Stimulated activated CD4-positive, alpha-beta T cell treated with anti-CD3 and anti-CD28 coated beads, Interleukin-2, amount 100 ng/mL, for 48 hours (primary cell): ENCODE data around the gene ADAMTSL5.
"Not testable (repeated sequence)": the region's sequence is repeated elsewhere in the genome, so short reads cannot be mapped to it uniquely, and the experiment has no call there.

Source experiments
- DNase-seq, 2 donors: peaks; one replicate each; pipeline ENCODE4 v3.0.0-alpha.2; 2020

Gene ADAMTSL5, protein sequence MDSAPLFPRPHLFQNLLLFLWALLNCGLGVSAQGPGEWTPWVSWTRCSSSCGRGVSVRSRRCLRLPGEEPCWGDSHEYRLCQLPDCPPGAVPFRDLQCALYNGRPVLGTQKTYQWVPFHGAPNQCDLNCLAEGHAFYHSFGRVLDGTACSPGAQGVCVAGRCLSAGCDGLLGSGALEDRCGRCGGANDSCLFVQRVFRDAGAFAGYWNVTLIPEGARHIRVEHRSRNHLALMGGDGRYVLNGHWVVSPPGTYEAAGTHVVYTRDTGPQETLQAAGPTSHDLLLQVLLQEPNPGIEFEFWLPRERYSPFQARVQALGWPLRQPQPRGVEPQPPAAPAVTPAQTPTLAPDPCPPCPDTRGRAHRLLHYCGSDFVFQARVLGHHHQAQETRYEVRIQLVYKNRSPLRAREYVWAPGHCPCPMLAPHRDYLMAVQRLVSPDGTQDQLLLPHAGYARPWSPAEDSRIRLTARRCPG

DNA sequence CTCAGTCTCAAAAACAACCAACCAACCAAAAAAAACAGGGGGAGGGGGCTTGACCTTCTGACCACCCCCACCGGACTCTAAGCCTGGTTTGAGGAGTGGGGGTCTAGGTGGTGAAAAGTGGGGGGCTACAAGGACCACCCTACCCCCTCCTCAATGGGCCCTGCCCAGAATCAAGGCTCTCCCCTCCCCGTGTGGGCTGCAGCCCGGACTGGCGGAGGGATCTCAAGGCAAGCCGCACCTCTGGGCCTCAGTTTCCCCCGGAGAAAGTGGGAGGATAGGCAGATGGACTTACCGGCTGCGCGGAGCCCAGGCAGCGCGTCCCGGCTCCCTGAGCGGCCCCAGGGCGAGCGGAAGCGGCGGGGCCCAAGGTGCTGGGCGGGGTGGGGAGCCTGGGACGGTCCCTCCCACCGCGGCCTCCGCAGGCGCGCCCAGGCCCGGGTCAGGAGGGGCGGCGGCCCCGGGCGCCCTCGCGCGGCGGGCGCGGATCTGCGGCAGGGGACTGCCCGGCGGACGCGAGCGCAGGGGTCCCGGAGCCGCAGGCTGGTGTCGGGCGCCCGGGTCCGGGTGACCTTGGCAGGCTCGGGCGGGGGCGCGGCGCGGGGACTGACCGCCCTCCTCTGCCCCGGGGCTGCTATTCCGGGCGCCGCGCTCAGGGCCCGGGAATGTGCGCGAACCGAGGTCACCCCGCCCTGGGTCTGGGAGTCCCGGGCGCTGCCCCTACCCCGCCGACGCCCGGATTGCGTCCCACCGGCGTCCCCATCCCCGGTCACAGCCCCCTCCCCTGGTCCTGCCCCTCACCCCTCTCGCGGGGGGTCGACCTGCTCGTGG, at the start of gene ADAMTSL5:
ADAMTSL5 (minus strand) TSS at position 349 of the 828 bp plus-strand sequence. CDS start 2,076 bp downstream, outside the sequence.
- DNase-seq: peak; percentile 68 to 73

DNA sequence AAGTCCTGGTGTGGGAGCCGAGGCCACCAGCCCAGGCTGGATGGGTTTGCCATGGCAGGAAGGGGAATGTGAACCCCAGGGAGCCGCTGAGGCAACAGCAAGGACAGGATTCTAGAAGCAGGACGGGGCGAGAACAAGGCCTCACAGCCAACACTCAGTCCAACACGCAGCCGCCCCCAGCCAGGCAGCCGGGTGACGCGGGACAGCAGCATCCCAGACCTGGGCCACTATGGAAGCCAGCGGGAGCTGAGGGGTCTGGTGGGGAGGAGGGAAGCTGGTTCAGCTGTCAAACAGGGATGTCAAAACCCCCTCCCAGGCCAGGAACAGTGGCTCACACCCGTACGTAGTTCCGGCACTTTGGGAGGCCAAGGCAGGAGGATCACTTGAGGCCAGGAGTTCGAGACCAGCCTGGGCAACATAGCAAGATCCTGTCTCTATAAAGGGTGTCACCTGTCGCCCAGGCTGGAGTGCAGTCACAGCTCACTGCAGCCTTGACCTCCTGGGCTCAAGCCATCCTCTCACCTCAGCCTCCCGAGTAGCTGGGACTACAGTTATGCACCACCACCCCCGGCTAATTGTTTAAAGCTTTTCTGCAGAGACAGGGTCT, 48.5 kb upstream of the ADAMTSL5 start:
- no peak for DNase-seq

DNA sequence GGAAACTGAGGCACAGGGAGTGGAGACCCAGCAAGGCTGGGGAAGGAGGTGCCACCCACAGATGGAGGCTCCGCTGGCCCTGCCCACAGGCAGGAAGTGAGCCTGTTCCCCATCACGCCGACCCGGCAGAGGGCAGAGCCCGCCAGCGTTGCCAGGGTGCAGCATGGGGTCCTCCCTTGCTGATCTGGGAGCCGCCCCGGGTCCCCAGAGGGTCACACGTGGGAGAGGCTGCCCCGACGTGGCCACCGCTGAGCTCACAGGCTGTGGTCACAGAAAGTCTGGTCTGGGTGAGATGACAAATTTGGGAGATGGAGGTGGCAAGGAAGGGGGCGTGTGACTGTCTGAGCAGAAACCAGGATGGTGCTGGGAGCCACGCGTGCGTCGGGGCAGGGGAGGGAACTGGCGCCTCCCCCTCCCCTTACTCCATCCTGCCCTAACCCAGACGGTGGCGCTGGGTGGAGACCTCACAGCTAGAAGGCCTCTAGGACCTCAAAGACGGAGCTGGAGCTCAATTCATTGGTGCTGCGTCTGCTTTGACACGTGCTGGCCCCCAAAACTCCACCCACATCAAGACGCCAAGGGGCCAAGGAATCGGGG, 47.6 kb upstream of the ADAMTSL5 start:
- DNase-seq: no peak

DNA sequence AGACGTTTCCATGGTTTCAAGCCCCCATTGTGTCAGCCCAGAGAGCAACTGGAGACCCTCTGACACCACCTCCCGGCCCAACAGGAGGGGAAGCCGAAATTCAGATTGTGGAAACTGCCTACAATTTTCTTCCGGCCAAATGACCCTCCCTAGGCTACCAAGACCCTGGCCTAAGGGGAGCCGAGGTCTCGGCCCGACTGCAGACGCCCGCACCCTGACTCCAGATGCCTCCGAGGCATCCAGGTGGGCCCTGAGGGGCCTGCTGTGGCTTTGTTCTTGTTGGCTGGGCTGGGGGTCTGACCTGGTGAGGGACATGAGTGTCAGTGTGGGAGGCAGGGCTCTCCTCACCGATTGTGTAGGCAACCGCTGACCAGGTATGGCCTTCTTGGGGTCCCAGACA, 45.7 kb upstream of the ADAMTSL5 start:
- DNase-seq: no peak

DNA sequence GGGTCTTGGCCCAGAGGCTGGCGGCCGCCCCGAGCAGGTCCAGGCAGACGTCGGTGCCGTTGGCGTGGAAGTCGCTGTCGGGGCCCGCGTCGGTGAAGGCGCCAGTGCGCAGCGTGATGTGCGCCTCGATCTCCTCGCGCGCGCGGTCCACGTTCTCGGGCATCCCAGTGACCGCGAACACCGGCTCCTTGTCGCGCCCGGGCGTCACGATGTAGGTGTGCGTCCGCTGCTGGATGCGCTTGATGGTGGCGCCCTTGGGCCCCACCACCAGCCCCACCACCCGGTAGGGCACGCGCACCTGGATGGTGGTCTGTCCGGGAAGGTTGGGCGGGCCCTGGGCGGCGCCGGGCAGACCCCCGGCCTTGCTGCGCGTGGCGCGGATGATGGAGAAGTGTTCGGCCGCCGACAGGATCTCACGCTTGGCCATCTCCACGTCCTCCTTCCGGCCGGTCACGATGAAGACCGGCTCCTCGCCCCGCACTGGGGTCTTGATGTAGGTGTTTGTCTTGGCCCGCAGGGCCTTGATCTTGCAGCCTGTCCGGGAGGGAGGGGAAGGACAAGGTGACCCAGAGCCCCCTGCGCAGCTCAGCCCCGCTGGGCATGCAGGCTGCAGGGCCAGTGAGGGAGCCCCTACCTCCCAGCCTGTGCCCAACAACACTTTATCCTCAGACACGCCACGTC, 43.7 kb upstream of the ADAMTSL5 start:
- no peak for DNase-seq

DNA sequence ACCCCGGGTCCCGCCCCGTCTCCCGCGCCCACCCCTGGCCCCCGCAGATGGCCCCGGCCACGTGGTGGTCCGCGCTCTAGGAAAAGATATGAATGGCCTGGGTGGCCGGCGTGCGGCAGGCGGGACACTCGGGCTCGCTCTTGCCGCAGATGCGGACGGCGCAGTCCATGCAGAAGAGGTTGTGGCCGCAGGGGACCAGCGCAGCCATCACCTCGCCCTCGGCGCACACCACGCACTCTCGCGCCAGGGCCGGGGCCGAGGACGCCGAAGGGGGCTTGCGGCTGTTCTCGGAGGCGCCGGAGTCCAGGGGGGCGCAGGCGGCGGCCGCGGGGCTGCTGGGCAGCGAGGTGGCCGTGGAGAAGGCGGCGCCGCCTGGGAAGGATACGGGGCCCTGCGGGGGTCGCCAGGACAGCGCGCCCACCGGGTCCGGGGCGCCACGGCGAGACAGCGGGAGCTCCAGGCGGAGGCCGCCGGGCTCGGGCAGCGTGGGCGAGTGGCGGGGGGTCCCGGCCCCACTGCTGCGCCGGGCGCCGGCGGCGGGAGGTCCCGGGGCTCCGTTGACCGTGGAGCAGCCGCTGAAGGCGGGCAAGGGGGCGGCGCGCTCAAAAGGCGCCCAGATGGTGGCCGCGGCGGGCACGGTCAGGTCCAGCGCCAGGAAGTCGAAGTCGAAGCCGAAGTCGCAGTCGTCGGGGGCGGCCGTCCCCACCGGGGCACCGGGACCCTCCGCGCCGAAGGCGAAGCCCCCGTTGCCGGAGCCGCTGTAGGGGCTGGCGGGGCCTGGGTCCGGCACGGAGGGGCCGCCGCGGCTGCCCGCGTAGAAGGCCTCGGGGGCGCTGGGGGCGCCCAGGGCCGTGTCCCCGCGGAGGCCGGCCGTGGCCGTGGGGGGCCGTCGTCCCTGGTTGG, 42.9 kb upstream of the ADAMTSL5 start:
- DNase-seq: no peak

DNA sequence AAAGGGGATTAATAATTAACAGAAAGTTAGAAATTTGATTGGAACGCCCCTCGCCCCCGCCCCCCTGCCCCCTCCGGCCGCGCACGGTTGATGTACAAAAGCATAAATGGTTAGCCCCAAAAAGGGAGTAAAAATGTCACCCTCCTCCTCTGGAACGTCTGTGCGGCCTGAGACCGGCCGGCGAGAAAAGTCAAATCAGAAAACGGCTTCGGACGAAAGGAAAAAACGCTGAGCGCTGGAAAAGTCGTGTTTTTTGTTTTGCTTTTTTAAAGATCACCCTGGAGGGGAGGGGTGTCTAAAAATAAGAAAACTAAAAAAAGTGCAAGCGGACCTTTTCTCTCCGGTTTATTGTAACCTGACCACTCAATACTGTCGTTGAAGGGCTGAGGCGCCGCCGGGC, 42.1 kb upstream of the ADAMTSL5 start:
- no peak for DNase-seq

DNA sequence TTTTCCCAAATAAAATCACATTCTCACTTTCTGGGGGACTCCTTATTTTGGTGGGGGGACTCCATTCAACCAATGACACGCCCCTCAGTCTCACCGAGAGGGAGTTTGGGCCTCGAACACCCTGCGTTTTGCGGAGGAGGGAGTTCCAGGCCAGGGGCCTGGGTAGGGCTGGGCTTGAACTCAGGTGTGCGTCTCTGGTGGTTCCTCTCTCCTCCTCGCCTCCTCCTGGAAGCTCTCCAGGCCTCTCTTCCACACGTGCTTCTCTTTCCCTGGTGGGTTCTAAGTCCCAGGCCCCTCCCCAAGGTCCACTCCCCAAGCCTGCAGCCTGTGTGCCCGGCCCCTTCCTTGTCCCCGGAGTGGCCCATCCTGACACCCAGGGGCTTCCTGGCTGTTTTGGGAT, 40.6 kb upstream of the ADAMTSL5 start:
- DNase-seq: no peak

DNA sequence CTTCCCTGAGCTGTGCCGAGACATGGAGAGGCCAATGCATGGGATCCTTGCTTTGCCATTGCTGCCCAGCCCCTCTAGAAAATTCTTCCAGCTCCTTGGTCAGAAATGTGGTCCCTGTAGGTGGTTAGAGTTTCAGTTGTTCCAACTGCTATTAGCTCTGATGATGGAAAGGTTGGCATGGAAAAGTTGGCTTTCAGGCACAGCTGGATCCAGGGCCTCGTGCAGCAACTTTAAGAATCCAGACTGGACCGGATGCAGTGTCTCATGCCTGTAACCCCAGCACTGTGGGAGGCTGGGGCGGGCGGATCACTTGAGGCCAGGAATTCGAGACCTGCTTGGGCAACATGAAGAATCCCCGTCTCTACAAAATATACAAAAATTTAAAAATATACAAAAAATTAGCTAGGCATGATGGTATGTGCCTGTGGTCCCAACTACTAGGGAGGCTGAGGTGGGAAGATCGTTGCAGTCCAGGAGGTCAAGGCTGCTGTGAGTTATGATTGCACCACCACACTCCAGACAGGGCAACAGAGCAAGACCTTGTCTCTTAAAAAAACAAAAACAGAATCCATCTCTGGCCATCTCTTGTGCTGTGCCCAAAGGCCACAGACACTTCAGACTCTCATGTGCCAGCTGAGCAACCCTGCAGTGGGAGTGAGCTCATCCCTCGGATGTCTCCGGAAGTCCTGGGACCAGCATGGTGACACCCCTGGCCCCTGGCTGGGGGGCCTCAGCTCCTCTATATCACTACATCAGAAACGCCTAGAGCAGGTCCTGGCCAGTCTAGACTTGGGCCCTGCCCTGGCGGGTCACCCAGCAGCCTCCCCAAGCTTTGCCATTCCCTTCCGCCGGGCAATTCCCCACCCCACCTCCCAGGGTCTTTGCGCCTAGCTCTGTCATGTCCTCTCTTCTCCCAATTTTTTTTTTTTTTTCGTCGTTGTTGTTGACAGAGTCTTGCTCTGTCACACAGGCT, 38.5 kb upstream of the ADAMTSL5 start:
- DNase-seq: no peak

DNA sequence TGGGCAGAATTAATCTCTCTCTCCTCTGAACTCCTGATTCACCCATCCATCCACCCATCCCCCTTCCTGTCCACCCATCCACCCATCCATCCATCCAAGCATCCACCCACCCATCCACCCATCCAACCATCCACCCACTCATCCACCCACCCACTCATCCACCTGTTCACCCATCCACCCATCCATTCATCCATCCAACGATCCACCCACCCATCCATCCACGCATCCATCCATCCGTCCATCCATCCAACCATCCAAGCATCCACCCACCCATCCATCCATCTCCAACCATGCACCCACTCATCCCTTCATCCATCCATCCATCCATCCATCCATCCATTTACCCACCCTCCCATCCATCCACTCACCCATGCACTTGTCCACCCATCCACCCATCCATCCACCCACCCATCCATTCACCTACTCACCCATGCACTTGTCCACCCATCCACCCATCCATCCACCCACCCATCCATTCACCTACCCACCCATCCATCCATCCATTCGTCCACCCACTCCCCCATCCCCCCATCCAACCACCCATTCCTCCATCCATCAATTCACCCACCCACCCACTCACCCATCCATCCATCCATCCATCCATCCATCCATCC, 36.6 kb upstream of the ADAMTSL5 start:
- DNase-seq: no peak

DNA sequence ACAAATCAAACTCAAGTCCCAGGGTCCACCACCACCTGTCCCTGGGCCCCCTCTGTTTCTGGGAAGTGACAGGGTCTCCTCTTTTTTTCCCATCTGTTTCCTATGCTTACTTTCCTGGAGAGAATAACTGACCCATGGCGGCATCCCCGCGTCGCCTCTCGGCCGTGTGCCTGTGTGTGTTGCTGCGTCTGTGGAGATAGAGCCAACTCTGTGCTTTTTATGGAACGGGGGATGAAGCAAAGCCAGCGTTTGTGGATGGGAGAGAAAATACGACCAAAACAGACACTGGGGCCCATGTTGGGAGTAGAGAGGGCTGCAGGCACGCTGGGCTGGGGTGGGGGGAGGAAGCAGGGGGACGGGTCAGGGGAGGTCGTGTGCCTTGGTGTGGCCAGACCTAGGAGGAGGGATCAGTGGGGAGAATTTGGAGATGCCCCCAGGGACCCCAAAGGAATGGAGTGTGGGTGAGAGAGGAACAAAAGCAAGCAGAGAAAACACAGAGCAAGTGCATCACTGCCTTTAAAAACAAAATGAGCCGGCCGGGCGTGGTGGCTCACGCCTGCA, 27.6 kb upstream of the ADAMTSL5 start:
- DNase-seq: no peak

DNA sequence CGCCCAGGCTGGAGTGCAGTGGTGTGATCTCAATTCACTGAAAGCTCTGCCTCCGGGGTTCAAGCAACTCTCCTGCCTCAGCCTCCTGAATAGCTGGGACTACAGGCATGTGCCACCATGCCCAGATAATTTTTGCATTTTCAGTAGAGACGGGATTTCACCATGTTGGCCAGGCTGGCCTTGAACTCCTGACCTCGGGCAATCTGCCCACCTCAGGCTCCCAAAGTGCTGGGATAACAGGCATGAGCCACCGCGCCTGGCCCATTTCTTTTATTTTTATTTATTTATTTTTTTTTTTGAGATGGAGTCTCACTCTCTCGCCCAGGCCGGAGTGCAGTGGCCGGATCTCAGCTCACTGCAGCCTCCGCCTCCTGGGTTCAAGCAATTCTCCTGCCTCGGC, 26.9 kb upstream of the ADAMTSL5 start:
- DNase-seq: not testable (repeated sequence)

DNA sequence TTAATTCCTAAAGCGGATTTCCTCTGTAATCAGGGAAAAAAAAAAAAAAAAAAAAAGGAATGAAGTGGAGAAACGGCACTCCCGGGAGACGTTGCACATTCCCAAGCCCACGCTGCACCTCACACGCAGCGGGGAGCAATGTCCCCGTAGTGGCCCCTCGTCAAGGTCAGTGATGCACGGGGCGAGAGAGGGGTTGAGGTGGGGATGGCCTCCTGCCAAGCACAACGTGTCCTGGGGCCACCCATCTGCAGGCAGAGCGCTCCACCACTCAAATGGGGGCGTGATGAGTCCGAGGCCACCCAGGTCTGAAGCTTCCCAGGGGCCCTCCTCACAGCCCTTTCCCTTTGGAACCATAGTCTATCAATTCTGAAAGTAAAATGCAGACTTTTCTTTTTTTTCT, 26.2 kb upstream of the ADAMTSL5 start:
- no peak for DNase-seq

DNA sequence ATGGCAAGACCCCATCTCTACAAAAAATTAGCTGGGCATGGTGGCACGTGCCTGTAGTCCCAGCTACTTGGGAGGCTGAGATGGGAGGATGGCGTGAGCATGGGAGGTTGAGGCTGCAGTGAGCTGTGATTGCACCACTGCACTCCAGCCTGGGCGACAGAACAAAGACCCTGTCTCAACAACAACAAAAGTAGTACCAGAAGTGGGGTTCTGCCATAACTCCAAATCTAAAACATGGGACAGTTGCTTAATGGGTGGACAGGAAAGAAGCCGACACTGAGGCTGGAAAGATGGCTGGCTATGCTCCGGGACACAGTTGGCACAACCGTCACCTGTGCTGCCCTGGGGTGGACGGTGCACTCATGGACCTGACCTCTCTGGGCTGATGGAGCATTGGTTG, 22.9 kb upstream of the ADAMTSL5 start:
- DNase-seq: not testable (repeated sequence)

DNA sequence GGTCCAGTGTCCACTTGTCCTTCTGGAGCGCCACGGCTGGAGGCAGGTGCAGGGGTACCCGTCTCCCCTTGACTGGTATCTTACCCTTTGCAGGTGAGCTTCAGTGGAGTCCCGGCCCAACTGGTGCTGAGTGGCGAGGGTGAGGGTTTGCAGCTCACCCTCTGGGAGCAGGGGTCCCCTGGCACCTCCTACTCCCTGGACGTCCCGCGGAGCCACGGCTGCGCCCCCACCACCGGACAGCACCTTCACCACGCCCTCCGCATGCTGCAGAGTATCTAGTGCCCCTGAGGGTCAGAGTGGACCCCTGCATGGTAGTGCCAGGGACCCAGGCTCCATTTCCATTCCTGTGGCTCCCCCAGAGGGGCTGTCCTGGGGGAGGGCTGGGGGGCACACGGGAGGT, 22.2 kb upstream of the ADAMTSL5 start:
- DNase-seq: no peak

DNA sequence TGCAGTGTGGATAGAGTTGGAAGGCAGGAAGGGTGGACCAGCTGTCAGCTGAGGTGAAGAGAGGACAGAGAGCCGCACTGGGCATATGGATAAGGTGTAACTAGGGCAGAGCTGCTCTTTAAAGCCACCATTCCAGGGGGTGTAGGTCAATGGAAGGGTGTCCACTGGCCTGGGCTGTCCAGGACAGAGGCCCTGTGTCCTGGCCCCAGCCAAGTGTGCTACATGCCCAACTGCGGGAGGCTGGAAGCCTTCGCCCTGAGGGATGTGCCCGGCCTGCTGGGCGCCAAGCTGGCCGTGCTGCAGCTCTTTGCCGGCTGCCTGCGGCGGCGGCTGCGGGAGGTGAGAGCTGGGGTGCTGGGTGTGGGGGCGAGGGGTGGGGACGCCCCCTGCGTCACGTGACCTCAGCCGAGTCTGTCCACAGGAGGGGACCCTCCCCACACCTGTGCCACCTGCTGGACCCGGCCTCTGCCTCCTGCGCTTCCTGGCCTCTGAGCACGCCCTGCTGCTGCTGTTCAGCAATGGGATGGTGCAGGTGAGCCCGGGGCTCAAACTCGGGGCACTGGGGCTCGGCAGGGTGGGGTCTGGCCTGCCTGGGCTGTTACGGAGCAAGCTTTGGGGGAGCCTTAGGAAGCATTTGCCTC, 20.8 kb upstream of the ADAMTSL5 start:
- DNase-seq: no peak

DNA sequence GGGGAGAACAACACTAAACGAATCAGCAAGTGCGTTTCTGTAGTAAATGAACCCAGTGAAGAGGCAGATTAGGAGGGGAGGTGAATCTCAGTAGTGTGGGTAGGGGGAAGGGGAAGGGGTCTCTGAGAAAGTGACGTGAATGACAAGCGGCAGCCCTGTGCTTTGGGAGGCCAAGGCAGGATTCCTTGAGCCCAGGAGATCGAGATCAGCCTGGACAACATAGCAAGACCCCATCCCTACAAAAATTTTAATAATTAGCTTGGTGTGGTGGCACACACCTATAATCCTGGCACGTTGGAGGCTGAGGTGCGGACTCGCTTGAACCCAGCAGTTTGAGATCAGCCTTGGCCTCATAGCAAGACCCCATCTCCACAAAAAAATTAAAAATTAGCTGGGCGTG, 19.2 kb upstream of the ADAMTSL5 start:
- no peak for DNase-seq

DNA sequence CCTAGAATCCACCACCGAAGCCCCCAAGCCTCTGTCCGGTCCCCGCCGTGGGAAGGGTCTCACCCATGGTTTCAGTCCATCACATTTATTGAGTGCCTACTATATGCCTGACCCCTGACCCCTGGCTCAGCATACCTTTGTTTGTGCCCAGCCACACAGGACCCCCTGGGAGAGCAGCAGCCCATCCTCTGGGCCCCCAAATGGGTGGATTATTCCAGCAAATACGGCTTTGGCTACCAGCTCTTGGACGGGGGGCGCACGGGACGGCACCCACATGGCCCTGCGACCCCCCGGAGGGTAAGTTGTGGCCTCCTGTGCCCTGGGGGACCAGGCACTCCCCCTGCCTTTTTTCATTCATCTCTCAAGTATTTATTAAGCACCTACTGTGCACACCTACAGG, 18.8 kb upstream of the ADAMTSL5 start:
- no peak for DNase-seq

DNA sequence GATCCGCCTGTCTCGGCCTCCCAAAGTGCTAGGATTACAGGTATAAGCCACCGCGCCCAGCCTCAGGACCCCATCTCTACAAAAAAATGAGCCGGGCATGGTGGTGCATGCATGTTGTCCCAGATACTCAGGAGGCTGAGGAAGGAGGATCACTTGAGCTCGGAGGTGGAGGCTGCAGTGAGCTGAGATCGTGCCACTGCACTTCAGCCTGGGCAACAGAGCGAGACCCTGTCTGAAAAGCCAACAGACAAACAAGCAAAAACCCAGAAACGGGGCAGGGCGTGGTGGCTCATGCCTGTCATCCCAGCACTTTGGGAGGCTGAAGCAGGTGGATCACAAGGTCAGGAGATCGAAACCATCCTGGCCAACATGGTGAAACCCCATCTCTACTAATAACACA, 18.0 kb upstream of the ADAMTSL5 start:
- DNase-seq: not testable (repeated sequence)
